Neural cell (in vitro differentiated cells): ENCODE measurements around the gene KMT2E. TPM values are rescaled to one million over a fixed set of nuclear protein-coding genes. Genes with fewer than 3 reads are reported as not detected.
"Not testable (repeated sequence)": the region's sequence is repeated elsewhere in the genome, so short reads cannot be mapped to it uniquely, and the experiment has no call there.

Source experiments
- H2AFZ ChIP-seq: fragments of 200-600, 300-800 bp; sonication (generic), shearing (Covaris generic); 2 replicates; pipeline ENCODE4 v1.6.0; 2014; ENCODE audit warnings: low read depth, mild to moderate bottlenecking, antibody characterized with exemption, low read length, moderate library complexity
- H3F3A ChIP-seq: fragments of 200-600 bp; shearing (Covaris generic); 2 replicates; pipeline ENCODE4 v1.6.1; 2016; ENCODE audit warnings: mild to moderate bottlenecking, moderate library complexity, mixed read lengths, antibody characterized with exemption, low read length; ENCODE audit not compliant: insufficient read depth, poor library complexity, severe bottlenecking
- H3K27ac ChIP-seq: fragments of 200-600, 300-800 bp; sonication (generic), shearing (Covaris generic); 2 replicates; pipeline ENCODE4 v1.5.1; 2014; ENCODE audit warnings: mild to moderate bottlenecking, low read length, moderate library complexity
- H3K27me3 ChIP-seq: fragments of 300-800, 200-600 bp; sonication (generic), shearing (Covaris generic); 2 replicates; pipeline ENCODE4 v1.6.0; 2014; ENCODE audit warnings: mild to moderate bottlenecking, low read depth, low read length, moderate library complexity; ENCODE audit not compliant: insufficient read depth
- H3K36me3 ChIP-seq: fragments of 300-800, 200-600 bp; sonication (generic), shearing (Covaris generic); 2 replicates; pipeline ENCODE4 v1.5.1; 2014; ENCODE audit warnings: mild to moderate bottlenecking, antibody characterized with exemption, low read length, moderate library complexity; ENCODE audit not compliant: insufficient read depth
- H3K4me2 ChIP-seq: fragments of 300-800, 200-600 bp; sonication (generic), shearing (Covaris generic); 2 replicates; pipeline ENCODE4 v1.6.0; 2014; ENCODE audit warnings: mild to moderate bottlenecking, low read length
- H3K4me3 ChIP-seq: fragments of 300-800, 200-600 bp; sonication (generic), shearing (Covaris generic); 2 replicates; pipeline ENCODE4 v1.5.1; 2014; ENCODE audit warnings: mild to moderate bottlenecking, low read length, moderate library complexity
- H3K79me2 ChIP-seq: fragments of 200-600 bp; shearing (Covaris generic); replicated peaks from 2 replicates; pipeline ENCODE4 v1.6.0; 2014; ENCODE audit warnings: mild to moderate bottlenecking, low read length, moderate library complexity; ENCODE audit not compliant: insufficient read depth
- H3K9ac ChIP-seq: fragments of 300-800, 200-600 bp; sonication (generic), shearing (Covaris generic); 2 replicates; pipeline ENCODE4 v1.6.1; 2016; ENCODE audit warnings: mild to moderate bottlenecking, low read length, mixed read lengths
- H3K9me2 ChIP-seq: fragments of 200-600 bp; shearing (Covaris generic); 2 replicates; pipeline ENCODE4 v1.6.1; 2016; ENCODE audit warnings: mild to moderate bottlenecking, low read length, mixed read lengths; ENCODE audit not compliant: insufficient read depth
- H3K9me3 ChIP-seq: fragments of 200-600, 300-800 bp; sonication (generic), shearing (Covaris generic); 2 replicates; pipeline ENCODE4 v1.6.1; 2016; ENCODE audit warnings: mild to moderate bottlenecking, mixed run types, low read length, moderate library complexity, mixed read lengths
- H4K20me1 ChIP-seq: fragments of 200-600 bp; shearing (Covaris generic); 2 replicates; pipeline ENCODE4 v1.6.1; 2016; ENCODE audit warnings: mild to moderate bottlenecking, mixed run types; ENCODE audit not compliant: insufficient read depth
- EP300 ChIP-seq: fragments of 450-650 bp; conservative IDR thresholded peaks from 2 replicates; pipeline ENCODE4 v1.6.1; 2014; ENCODE audit warnings: antibody characterized with exemption, mild to moderate bottlenecking, moderate library complexity; ENCODE audit not compliant: poor library complexity, severe bottlenecking
- EZH2 ChIP-seq: fragments of 200-600, 300-800 bp; shearing (Covaris generic), sonication (generic); IDR thresholded peaks from 2 replicates; pipeline ENCODE4 v1.6.1; 2014; ENCODE audit warnings: antibody characterized with exemption, low read length, borderline replicate concordance, mild to moderate bottlenecking; ENCODE audit not compliant: insufficient read depth, poor library complexity, severe bottlenecking
- MXI1 ChIP-seq: fragments of 450-650 bp; conservative IDR thresholded peaks from 2 replicates; pipeline ENCODE4 v1.6.1; 2014; ENCODE audit warnings: antibody characterized with exemption, mild to moderate bottlenecking; ENCODE audit not compliant: poor library complexity, severe bottlenecking
- POLR2AphosphoS5 ChIP-seq: IDR thresholded peaks from 2 replicates; pipeline ENCODE4 v1.6.1; 2012
- RAD21 ChIP-seq: fragments of 450-650 bp; conservative IDR thresholded peaks from 2 replicates; pipeline ENCODE4 v1.6.1; 2014; ENCODE audit warnings: antibody characterized with exemption, mild to moderate bottlenecking, moderate library complexity
- REST ChIP-seq: IDR thresholded peaks from 2 replicates; pipeline ENCODE4 v1.6.1; 2012; ENCODE audit warnings: borderline replicate concordance
- SMC3 ChIP-seq: fragments of 450-650 bp; conservative IDR thresholded peaks from 2 replicates; pipeline ENCODE4 v1.6.1; 2014; ENCODE audit warnings: antibody characterized with exemption, mild to moderate bottlenecking, moderate library complexity; ENCODE audit not compliant: poor library complexity
- TAF1 ChIP-seq: IDR thresholded peaks from 2 replicates; pipeline ENCODE4 v1.6.1; 2012; ENCODE audit warnings: low read depth
- polyA plus RNA-seq: library from polyadenylated mRNA; depleted of rRNA; stranded (reverse); fragments of >200 nt; gene quantifications from 2 replicates; pipeline ENCODE4 v1.2.3, GENCODE V29; 2014
- TF ChIP-seq, protein P1 (sequence below): fragments of 450-650 bp; IDR thresholded peaks from 2 replicates; pipeline ENCODE4 v1.5.1; 2014; ENCODE audit warnings: antibody characterized with exemption, mild to moderate bottlenecking, moderate library complexity; ENCODE audit not compliant: poor library complexity, severe bottlenecking

Gene KMT2E
- polyA plus RNA-seq, 1 donor from 2014 or later, result 78.4 TPM

GRCh38 chr7:105028004-105028403 is 14.0 kb downstream of the KMT2E start:
- H2AFZ ChIP-seq, result no peak overlapping the region
- no peak overlapping the region for H3K4me3 ChIP-seq
- H3K27ac ChIP-seq, result no peak overlapping the region
- peaks cover 100% of the 10 kb centered on the region for H3K79me2 ChIP-seq
- H3K4me2 ChIP-seq, result no peak overlapping the region
- no peak overlapping the region for H3K9ac ChIP-seq
- peaks cover 65% of the 10 kb centered on the region for H4K20me1 ChIP-seq
- H3K27me3 ChIP-seq, result no peaks in the 10 kb centered on the region
- H3F3A ChIP-seq, result no peaks in the 10 kb centered on the region
- TF ChIP-seq MXI1 (no peak), RAD21 (no peak), TAF1 (no peak), EZH2 (no peak), POLR2AphosphoS5 (no peak), SMC3 (no peak), REST (no peak), EP300 (no peak)
- TF ChIP-seq, protein P1, sequence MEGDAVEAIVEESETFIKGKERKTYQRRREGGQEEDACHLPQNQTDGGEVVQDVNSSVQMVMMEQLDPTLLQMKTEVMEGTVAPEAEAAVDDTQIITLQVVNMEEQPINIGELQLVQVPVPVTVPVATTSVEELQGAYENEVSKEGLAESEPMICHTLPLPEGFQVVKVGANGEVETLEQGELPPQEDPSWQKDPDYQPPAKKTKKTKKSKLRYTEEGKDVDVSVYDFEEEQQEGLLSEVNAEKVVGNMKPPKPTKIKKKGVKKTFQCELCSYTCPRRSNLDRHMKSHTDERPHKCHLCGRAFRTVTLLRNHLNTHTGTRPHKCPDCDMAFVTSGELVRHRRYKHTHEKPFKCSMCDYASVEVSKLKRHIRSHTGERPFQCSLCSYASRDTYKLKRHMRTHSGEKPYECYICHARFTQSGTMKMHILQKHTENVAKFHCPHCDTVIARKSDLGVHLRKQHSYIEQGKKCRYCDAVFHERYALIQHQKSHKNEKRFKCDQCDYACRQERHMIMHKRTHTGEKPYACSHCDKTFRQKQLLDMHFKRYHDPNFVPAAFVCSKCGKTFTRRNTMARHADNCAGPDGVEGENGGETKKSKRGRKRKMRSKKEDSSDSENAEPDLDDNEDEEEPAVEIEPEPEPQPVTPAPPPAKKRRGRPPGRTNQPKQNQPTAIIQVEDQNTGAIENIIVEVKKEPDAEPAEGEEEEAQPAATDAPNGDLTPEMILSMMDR, result no peak
- no peaks in the 10 kb centered on the region for H3K9me2 ChIP-seq
- H3K9me3 ChIP-seq, result no peaks in the 10 kb centered on the region
- H3K36me3 ChIP-seq, result no peaks in the 10 kb centered on the region

GRCh38 chr7:105028941-105029340 is 14.9 kb downstream of the KMT2E start:
- peaks cover 65% of the 10 kb centered on the region for H4K20me1 ChIP-seq

GRCh38 chr7:105030447-105030846 is 16.4 kb downstream of the KMT2E start:
- no peaks in the 10 kb centered on the region for H3F3A ChIP-seq
- no peaks in the 10 kb centered on the region for H3K36me3 ChIP-seq
- no peaks in the 10 kb centered on the region for H3K9me3 ChIP-seq
- no peaks in the 10 kb centered on the region for H3K9me2 ChIP-seq
- H3K4me2 ChIP-seq, result no peak overlapping the region
- H2AFZ ChIP-seq, result no peak overlapping the region
- TF ChIP-seq TAF1 (no peak), EP300 (no peak), RAD21 (no peak), SMC3 (no peak), MXI1 (no peak), EZH2 (no peak), REST (no peak), POLR2AphosphoS5 (no peak)
- TF ChIP-seq, protein P1, result no peak
- H3K27ac ChIP-seq, result no peak overlapping the region
- no peaks in the 10 kb centered on the region for H3K27me3 ChIP-seq
- H3K9ac ChIP-seq, result no peak overlapping the region
- peaks cover 95% of the 10 kb centered on the region for H3K79me2 ChIP-seq
- H4K20me1 ChIP-seq, result peaks cover 55% of the 10 kb centered on the region
- no peak overlapping the region for H3K4me3 ChIP-seq

More at GRCh38 chr7:105028941-105029340, 14.9 kb downstream of the KMT2E start:
- H3K9me2 ChIP-seq, H3K36me3 ChIP-seq, H3K9me3 ChIP-seq, H3K9ac ChIP-seq, H2AFZ ChIP-seq, H3F3A ChIP-seq, H3K4me3 ChIP-seq, H3K4me2 ChIP-seq, H3K27me3 ChIP-seq, H3K27ac ChIP-seq: not testable (repeated sequence)
- peaks cover 100% of the 10 kb centered on the region for H3K79me2 ChIP-seq
